K562 (cell line): Measurements from ENCODE around the gene HBG1. TPM values are rescaled to one million over a fixed set of nuclear protein-coding genes. Genes with fewer than 3 reads are reported as not detected.

Experiments used
- ARID4B ChIP-seq: sonication (generic); formaldehyde crosslinking; IDR thresholded peaks from 2 replicates; pipeline ENCODE4 v1.8.0; 2022; ENCODE audit warnings: mild to moderate bottlenecking, missing genetic modification reagents
- BCOR ChIP-seq: fragments of 450-650 bp; IDR thresholded peaks from 2 replicates; pipeline ENCODE4 v1.6.1; 2016
- FOS ChIP-seq: IDR thresholded peaks from 3 replicates; pipeline ENCODE4 v1.6.1; 2011; ENCODE audit not compliant: insufficient read length; ENCODE audit errors: extremely low read depth
- MBD2 ChIP-seq: sonication (generic); IDR thresholded peaks from 2 replicates; pipeline ENCODE4 v1.6.1; 2016; ENCODE audit warnings: low read depth, borderline replicate concordance
- MTA3 ChIP-seq: fragments of 450-650 bp; formaldehyde crosslinking; IDR thresholded peaks from 2 replicates; pipeline ENCODE4 v1.6.1; 2017; ENCODE audit warnings: mild to moderate bottlenecking, borderline replicate concordance
- NR2F6 ChIP-seq: fragments of 450-650 bp; formaldehyde crosslinking; IDR thresholded peaks from 2 replicates; pipeline ENCODE4 v1.4.0; 2020; ENCODE audit warnings: mild to moderate bottlenecking
- NR4A1 ChIP-seq, 2 experiments: fragments of 250-450 bp in 1 of 2; fragments of 450-650 bp in 1 of 2; sonication (Bioruptor Pico) in 1 of 2; IDR thresholded peaks; 2 replicates each; pipeline versions ENCODE4 v1.4.0 to v1.6.1; 2016 to 2020; ENCODE audit warnings: mild to moderate bottlenecking in 2 of 2, missing compliant biosample characterization in 1 of 2, missing genetic modification characterization in 1 of 2, moderate library complexity in 1 of 2
- NRF1 ChIP-seq, 2 experiments: fragments of 450-650 bp; IDR thresholded peaks in 1 of 2; conservative IDR thresholded peaks in 1 of 2; 2 replicates each; pipeline ENCODE4 v1.6.1; 2014; ENCODE audit warnings: mild to moderate bottlenecking in 2 of 2
- TGIF2 ChIP-seq: sonication (generic); formaldehyde crosslinking; IDR thresholded peaks from 2 replicates; pipeline ENCODE4 v1.8.1; 2022; ENCODE audit warnings: mild to moderate bottlenecking, missing genetic modification reagents, moderate library complexity
- ZNF143 ChIP-seq: sonication (generic); formaldehyde crosslinking; IDR thresholded peaks from 2 replicates; pipeline ENCODE4 v1.9.0; 2022; ENCODE audit warnings: mild to moderate bottlenecking, missing genetic modification reagents
- ZNF347 ChIP-seq: fragments of 450-650 bp; formaldehyde crosslinking; IDR thresholded peaks from 2 replicates; pipeline ENCODE4 v1.4.0; 2020; ENCODE audit warnings: low read depth, mild to moderate bottlenecking, moderate library complexity
- ZNF512 ChIP-seq: IDR thresholded peaks from 2 replicates; pipeline ENCODE4 v1.6.1; 2016; ENCODE audit warnings: missing genetic modification characterization, missing compliant biosample characterization
- polyA plus RNA-seq, 8 experiments: library from polyadenylated mRNA; depleted of rRNA in 4 of 8; stranded (reverse) in 5 of 8; unstranded in 3 of 8; fragments of >200 nt; fragmentation: Nextera tagmentation in 2 of 8; fragmentation: Illumina TruSeq in 1 of 8; extraction: Ambion mirVana in 2 of 8; extraction: Trizol in 1 of 8; gene quantifications; 2 replicates each; pipeline versions ENCODE4 v1.2.1 to v1.2.3, GENCODE V29; 2011 to 2014; ENCODE audit warnings: inconsistent platforms in 1 of 8, missing spikeins in 1 of 8
- total RNA-seq, 7 experiments: library from RNA; depleted of rRNA in 6 of 7; stranded (reverse); fragments of >200 nt in 6 of 7; fragmentation: Illumina TruSeq in 2 of 7; extraction: Trizol in 2 of 7; gene quantifications; 2 replicates each; pipeline versions ENCODE4 v1.2.1 to v1.2.3, GENCODE V29; 2011 to 2021; ENCODE audit warnings: low replicate concordance in 1 of 7
- TF ChIP-seq, protein P1 (sequence below): sonication (generic); formaldehyde crosslinking; IDR thresholded peaks from 2 replicates; pipeline ENCODE4 v1.4.0; 2020; ENCODE audit warnings: mild to moderate bottlenecking, missing genetic modification reagents
- TF ChIP-seq, protein P2 (sequence below): sonication (generic); formaldehyde crosslinking; IDR thresholded peaks from 2 replicates; pipeline ENCODE4 v1.8.1; 2023; ENCODE audit warnings: missing genetic modification reagents, mild to moderate bottlenecking, borderline replicate concordance

The HBG1 gene
- total and polyA plus RNA-seq, 9 of the 15 experiments (the other 6 are each of a cell fraction or from before 2014, with no cell fraction given): 1,066 to 16,338 (median 4,898) TPM

- TF ChIP-seq, protein P1, sequence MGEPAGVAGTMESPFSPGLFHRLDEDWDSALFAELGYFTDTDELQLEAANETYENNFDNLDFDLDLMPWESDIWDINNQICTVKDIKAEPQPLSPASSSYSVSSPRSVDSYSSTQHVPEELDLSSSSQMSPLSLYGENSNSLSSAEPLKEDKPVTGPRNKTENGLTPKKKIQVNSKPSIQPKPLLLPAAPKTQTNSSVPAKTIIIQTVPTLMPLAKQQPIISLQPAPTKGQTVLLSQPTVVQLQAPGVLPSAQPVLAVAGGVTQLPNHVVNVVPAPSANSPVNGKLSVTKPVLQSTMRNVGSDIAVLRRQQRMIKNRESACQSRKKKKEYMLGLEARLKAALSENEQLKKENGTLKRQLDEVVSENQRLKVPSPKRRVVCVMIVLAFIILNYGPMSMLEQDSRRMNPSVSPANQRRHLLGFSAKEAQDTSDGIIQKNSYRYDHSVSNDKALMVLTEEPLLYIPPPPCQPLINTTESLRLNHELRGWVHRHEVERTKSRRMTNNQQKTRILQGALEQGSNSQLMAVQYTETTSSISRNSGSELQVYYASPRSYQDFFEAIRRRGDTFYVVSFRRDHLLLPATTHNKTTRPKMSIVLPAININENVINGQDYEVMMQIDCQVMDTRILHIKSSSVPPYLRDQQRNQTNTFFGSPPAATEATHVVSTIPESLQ (CRISPR knock-in tag): 0 out of 2 replicates have a peak, but pooled peaks have one; percentile 37
- TF ChIP-seq TGIF2: no peak
- TF ChIP-seq MTA3: peak; percentile 86
- TF ChIP-seq ZNF512: no peak
- TF ChIP-seq NRF1 (conservative IDR thresholded peaks at IDR 0.05 in 1 of 2, IDR thresholded peaks at IDR 0.05 in 1 of 2): peak; percentile 46 to 61
- TF ChIP-seq FOS: peak; percentile 87
- no peak for TF ChIP-seq ZNF347 (CRISPR knock-in tag)
- TF ChIP-seq NR2F6 (CRISPR knock-in tag): no peak
- no peak for TF ChIP-seq NR4A1 (CRISPR knock-in tag; IDR thresholded peaks at IDR 0.05)
- peak; percentile 89 for TF ChIP-seq NR4A1 (tag; IDR thresholded peaks at IDR 0.05)
- peak; percentile 74 for TF ChIP-seq BCOR
- TF ChIP-seq, protein P2, sequence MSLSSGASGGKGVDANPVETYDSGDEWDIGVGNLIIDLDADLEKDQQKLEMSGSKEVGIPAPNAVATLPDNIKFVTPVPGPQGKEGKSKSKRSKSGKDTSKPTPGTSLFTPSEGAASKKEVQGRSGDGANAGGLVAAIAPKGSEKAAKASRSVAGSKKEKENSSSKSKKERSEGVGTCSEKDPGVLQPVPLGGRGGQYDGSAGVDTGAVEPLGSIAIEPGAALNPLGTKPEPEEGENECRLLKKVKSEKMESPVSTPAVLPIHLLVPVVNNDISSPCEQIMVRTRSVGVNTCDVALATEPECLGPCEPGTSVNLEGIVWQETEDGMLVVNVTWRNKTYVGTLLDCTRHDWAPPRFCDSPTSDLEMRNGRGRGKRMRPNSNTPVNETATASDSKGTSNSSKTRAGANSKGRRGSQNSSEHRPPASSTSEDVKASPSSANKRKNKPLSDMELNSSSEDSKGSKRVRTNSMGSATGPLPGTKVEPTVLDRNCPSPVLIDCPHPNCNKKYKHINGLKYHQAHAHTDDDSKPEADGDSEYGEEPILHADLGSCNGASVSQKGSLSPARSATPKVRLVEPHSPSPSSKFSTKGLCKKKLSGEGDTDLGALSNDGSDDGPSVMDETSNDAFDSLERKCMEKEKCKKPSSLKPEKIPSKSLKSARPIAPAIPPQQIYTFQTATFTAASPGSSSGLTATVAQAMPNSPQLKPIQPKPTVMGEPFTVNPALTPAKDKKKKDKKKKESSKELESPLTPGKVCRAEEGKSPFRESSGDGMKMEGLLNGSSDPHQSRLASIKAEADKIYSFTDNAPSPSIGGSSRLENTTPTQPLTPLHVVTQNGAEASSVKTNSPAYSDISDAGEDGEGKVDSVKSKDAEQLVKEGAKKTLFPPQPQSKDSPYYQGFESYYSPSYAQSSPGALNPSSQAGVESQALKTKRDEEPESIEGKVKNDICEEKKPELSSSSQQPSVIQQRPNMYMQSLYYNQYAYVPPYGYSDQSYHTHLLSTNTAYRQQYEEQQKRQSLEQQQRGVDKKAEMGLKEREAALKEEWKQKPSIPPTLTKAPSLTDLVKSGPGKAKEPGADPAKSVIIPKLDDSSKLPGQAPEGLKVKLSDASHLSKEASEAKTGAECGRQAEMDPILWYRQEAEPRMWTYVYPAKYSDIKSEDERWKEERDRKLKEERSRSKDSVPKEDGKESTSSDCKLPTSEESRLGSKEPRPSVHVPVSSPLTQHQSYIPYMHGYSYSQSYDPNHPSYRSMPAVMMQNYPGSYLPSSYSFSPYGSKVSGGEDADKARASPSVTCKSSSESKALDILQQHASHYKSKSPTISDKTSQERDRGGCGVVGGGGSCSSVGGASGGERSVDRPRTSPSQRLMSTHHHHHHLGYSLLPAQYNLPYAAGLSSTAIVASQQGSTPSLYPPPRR (CRISPR knock-in tag): peak; percentile 82; the same call in 1 of the 2 replicates
- TF ChIP-seq ARID4B (CRISPR knock-in tag): no peak
- peak; percentile 91 for TF ChIP-seq MBD2
- no peak for TF ChIP-seq ZNF143 (CRISPR knock-in tag)
Observed at GRCh38 chr11:5280582-5281102, 31.0 kb upstream of the HBG1 start (continued).
